HG02943 (cell line): ENCODE results near the gene SLC9A4.

ENCODE experiments used
- ATAC-seq: cut with Tn5 transposase; IDR thresholded peaks from one replicate; pipeline ENCODE4 v1.9.1; 2021; ENCODE audit warnings: mild to moderate bottlenecking, low read depth, moderate library complexity; ENCODE audit not compliant: unreplicated experiment

The SLC9A4 gene

GRCh38 chr2:102498414-102498813 lies 25.4 kb downstream of the SLC9A4 start:
- no peak for ATAC-seq

- ATAC-seq = no peak
Observed at GRCh38 chr2:102499558-102499957, 26.5 kb downstream of the SLC9A4 start.

GRCh38 chr2:102502576-102502975 lies 29.6 kb downstream of the SLC9A4 start:
- ATAC-seq = no peak

GRCh38 chr2:102504833-102505232 lies 31.8 kb downstream of the SLC9A4 start:
- no peak for ATAC-seq

GRCh38 chr2:102505290-102505689 lies 32.3 kb downstream of the SLC9A4 start:
- ATAC-seq = no peak

GRCh38 chr2:102506743-102507142 lies 33.7 kb downstream of the SLC9A4 start:
- no peak for ATAC-seq

GRCh38 chr2:102508863-102509262 lies 35.8 kb downstream of the SLC9A4 start:
- no peak for ATAC-seq

GRCh38 chr2:102509749-102510148 lies 36.7 kb downstream of the SLC9A4 start:
- ATAC-seq = no peak

- no peak for ATAC-seq
Observed at GRCh38 chr2:102510791-102511575, 38.0 kb downstream of the SLC9A4 start.

GRCh38 chr2:102512161-102512560 lies 39.1 kb downstream of the SLC9A4 start:
- ATAC-seq = no peak

GRCh38 chr2:102513355-102513939 lies 40.4 kb downstream of the SLC9A4 start:
- no peak for ATAC-seq

- ATAC-seq = no peak
Observed at GRCh38 chr2:102514061-102514785, 41.2 kb downstream of the SLC9A4 start.

- ATAC-seq = no peak
Observed at GRCh38 chr2:102515851-102516250, 42.8 kb downstream of the SLC9A4 start.

- ATAC-seq = no peak
Observed at GRCh38 chr2:102518170-102518569, 45.1 kb downstream of the SLC9A4 start.

- ATAC-seq = no peak
Observed at GRCh38 chr2:102520009-102520408, 47.0 kb downstream of the SLC9A4 start.

GRCh38 chr2:102520801-102521200 lies 47.8 kb downstream of the SLC9A4 start:
- no peak for ATAC-seq

GRCh38 chr2:102522162-102522561 lies 49.1 kb downstream of the SLC9A4 start:
- ATAC-seq = no peak

- ATAC-seq = no peak
Observed at GRCh38 chr2:102522890-102523289, 49.9 kb downstream of the SLC9A4 start.

GRCh38 chr2:102523651-102524050 lies 50.6 kb downstream of the SLC9A4 start:
- ATAC-seq = no peak

GRCh38 chr2:102527086-102527485 lies 54.1 kb downstream of the SLC9A4 start:
- ATAC-seq = no peak

- no peak for ATAC-seq
Observed at GRCh38 chr2:102538491-102538890, 65.5 kb downstream of the SLC9A4 start.

GRCh38 chr2:102540882-102541281 lies 67.9 kb downstream of the SLC9A4 start:
- no peak for ATAC-seq
